Keratinocyte (primary cell): Measurements from ENCODE around the gene GSK3A. TPM values are rescaled to one million over a fixed set of nuclear protein-coding genes. Genes with fewer than 3 reads are reported as not detected.

ENCODE experiments used
- DNase-seq: peaks from one replicate; pipeline ENCODE4 v3.0.0-alpha.2; 2011; ENCODE audit warnings: low read depth, missing footprints, low spot score
- FAIRE-seq: peaks from 2 replicates; lab custom pipeline; 2011; peaks lifted over from hg19 to GRCh38; lab: Jason Lieb, UNC
- H2AFZ ChIP-seq: 2 replicates; pipeline ENCODE4 v1.6.0; 2012; ENCODE audit warnings: low read length, control low read depth, inconsistent platforms; ENCODE audit not compliant: control insufficient read depth
- H3K27ac ChIP-seq: 2 replicates; pipeline ENCODE4 v1.5.1; 2011; ENCODE audit warnings: low read length; ENCODE audit not compliant: control insufficient read depth, insufficient read depth
- H3K27me3 ChIP-seq: 3 replicates; pipeline ENCODE4 v1.6.0; 2011; ENCODE audit warnings: low read length; ENCODE audit not compliant: control insufficient read depth, insufficient read depth; ENCODE audit errors: extremely low read depth
- H3K36me3 ChIP-seq, 2 experiments: 2 replicates in 1 of 2; 3 replicates in 1 of 2; pipeline ENCODE4 v1.5.1; 2011; ENCODE audit warnings: low read length in 2 of 2, mild to moderate bottlenecking in 1 of 2; ENCODE audit not compliant: control insufficient read depth in 2 of 2, insufficient read depth in 2 of 2; ENCODE audit errors: extremely low read depth in 1 of 2
- H3K4me1 ChIP-seq: 3 replicates; pipeline ENCODE4 v1.5.1; 2011; ENCODE audit warnings: low read length; ENCODE audit not compliant: control insufficient read depth, insufficient read depth; ENCODE audit errors: extremely low read depth
- H3K4me2 ChIP-seq: 3 replicates; pipeline ENCODE4 v1.6.0; 2011; ENCODE audit warnings: low read depth, low read length; ENCODE audit not compliant: control insufficient read depth, insufficient read depth; ENCODE audit errors: extremely low read depth
- H3K4me3 ChIP-seq, 3 experiments: fragments of 200-600 bp in 1 of 3; sonication (generic) in 1 of 3; 2 replicates in 2 of 3; 3 replicates in 1 of 3; pipeline ENCODE4 v1.5.1; 2011 to 2016; ENCODE audit warnings: low read length in 3 of 3, mild to moderate bottlenecking in 3 of 3, control low read depth in 2 of 3, inconsistent platforms in 1 of 3, low read depth in 1 of 3, mixed read lengths in 1 of 3, mixed run types in 1 of 3, moderate library complexity in 1 of 3; ENCODE audit not compliant: control insufficient read depth in 2 of 3, insufficient read depth in 2 of 3; ENCODE audit errors: extremely low read depth in 1 of 3
- H3K79me2 ChIP-seq: 2 replicates; pipeline ENCODE4 v1.6.0; 2012; ENCODE audit warnings: low read length; ENCODE audit not compliant: control insufficient read depth, insufficient read depth
- H3K9ac ChIP-seq: 3 replicates; pipeline ENCODE4 v1.6.0; 2011; ENCODE audit warnings: low read length; ENCODE audit not compliant: control insufficient read depth, insufficient read depth; ENCODE audit errors: extremely low read depth
- H3K9me1 ChIP-seq: 3 replicates; pipeline ENCODE4 v1.6.0; 2011; ENCODE audit warnings: low read length; ENCODE audit not compliant: control insufficient read depth, insufficient read depth; ENCODE audit errors: extremely low read depth
- H3K9me3 ChIP-seq: 2 replicates; pipeline ENCODE4 v1.5.1; 2012; ENCODE audit warnings: low read depth, low read length; ENCODE audit not compliant: control insufficient read depth
- H4K20me1 ChIP-seq: 3 replicates; pipeline ENCODE4 v1.6.0; 2011; ENCODE audit warnings: low read length; ENCODE audit not compliant: control insufficient read depth, insufficient read depth; ENCODE audit errors: extremely low read depth
- CTCF ChIP-seq, 3 experiments: IDR thresholded peaks in 1 of 3; conservative IDR thresholded peaks in 1 of 3; optimal IDR thresholded peaks in 1 of 3; 2 replicates in 2 of 3; 3 replicates in 1 of 3; pipeline versions ENCODE3 to v1.5.1; 2011; ENCODE audit warnings: low read length in 3 of 3, mild to moderate bottlenecking in 3 of 3, moderate library complexity in 2 of 3, control low read depth in 1 of 3, inconsistent platforms in 1 of 3; ENCODE audit not compliant: insufficient read depth in 2 of 3; ENCODE audit errors: extremely low read depth in 1 of 3
- EZH2 ChIP-seq: IDR thresholded peaks from one replicate; pipeline ENCODE4 v1.6.1; 2012; ENCODE audit warnings: inconsistent platforms, mild to moderate bottlenecking, low read length, moderate library complexity
- dilution Hi-C: fragments of 300-500 bp; cut with MboI; formaldehyde crosslinking; loops from one replicate; pipeline ENCODE4 v1.7.0; 2020; ENCODE audit warnings: low sequenced_read_pairs; ENCODE audit not compliant: extremely low pct_ligation_motif_present
- polyA plus RNA-seq, 5 experiments: library from polyadenylated mRNA; depleted of rRNA in 3 of 5; stranded (reverse) in 3 of 5; stranded (forward) in 1 of 5; unstranded in 1 of 5; fragments of >200 nt; gene quantifications; 1 replicate in 1 of 5; 2 replicates in 3 of 5; 3 replicates in 1 of 5; pipeline versions ENCODE4 v1.2.1 to v1.2.3, GENCODE V29; 2011 to 2012; ENCODE audit warnings: missing spikeins in 2 of 5, low read depth in 1 of 5, low replicate concordance in 1 of 5

The GSK3A gene
- polyA plus RNA-seq, 1 donor (not counting 4 experiments of a cell fraction or from before 2014, with no cell fraction given), result 36.9 TPM

- Histone ChIP-seq H3K27ac (peak overlapping the region; percentile 72), H3K4me2 (peak overlapping the region; percentile 93), H4K20me1 (no peaks in the 10 kb centered on the region), H3K4me3 (peak overlapping the region in 2 of 3 experiments; percentile 49 to 75), H3K4me1 (peaks cover 66% of the 10 kb centered on the region), H3K36me3 (peaks cover 14 to 31% of the 10 kb centered on the region in 2 experiments), H3K27me3 (no peaks in the 10 kb centered on the region), H3K9me1 (peaks cover 5% of the 10 kb centered on the region), H3K9me3 (no peaks in the 10 kb centered on the region), H3K79me2 (peaks cover 48% of the 10 kb centered on the region), H2AFZ (no peak overlapping the region), H3K9ac (peak overlapping the region; percentile 68)
- DNase-seq, result peak; percentile 87
- TF ChIP-seq CTCF (optimal IDR thresholded peaks at IDR 0.05 in 1 of 3, IDR thresholded peaks at IDR 0.05 in 1 of 3, conservative IDR thresholded peaks at IDR 0.05 in 1 of 3; ENCODE audit: extremely low read depth in 1 of 3, insufficient read depth in 2 of 3, low read length in 3 of 3) (peak in 1 of 3 experiments; percentile 28), EZH2 (no peak)
- peak; percentile 93 for FAIRE-seq
- dilution Hi-C loops, result no loop called here
Measured at GRCh38 chr19:42277821-42278451, 35.5 kb upstream of the GSK3A start.

- peak overlapping the region; percentile 31 for H3K9ac ChIP-seq
- no peaks in the 10 kb centered on the region for H3K9me3 ChIP-seq
- H3K4me3 ChIP-seq, result peak overlapping the region in 1 of 3 experiments; percentile 8
- H3K36me3 ChIP-seq, result peaks cover 19 to 34% of the 10 kb centered on the region in 2 experiments
- TF ChIP-seq EZH2, result no peak
- TF ChIP-seq CTCF (optimal IDR thresholded peaks at IDR 0.05 in 1 of 3, IDR thresholded peaks at IDR 0.05 in 1 of 3, conservative IDR thresholded peaks at IDR 0.05 in 1 of 3; ENCODE audit: extremely low read depth in 1 of 3, insufficient read depth in 2 of 3, low read length in 3 of 3), result no peak
- H3K9me1 ChIP-seq, result peaks cover 5% of the 10 kb centered on the region
- peak; percentile 92 for FAIRE-seq
- no peak overlapping the region for H2AFZ ChIP-seq
- peaks cover 55% of the 10 kb centered on the region for H3K4me1 ChIP-seq
- H3K4me2 ChIP-seq, result no peak overlapping the region
- peak; percentile 82 for DNase-seq
- dilution Hi-C loops, result no loop called here
- peaks cover 60% of the 10 kb centered on the region for H3K79me2 ChIP-seq
- no peaks in the 10 kb centered on the region for H4K20me1 ChIP-seq
- H3K27me3 ChIP-seq, result no peaks in the 10 kb centered on the region
- H3K27ac ChIP-seq, result peak overlapping the region; percentile 72
Measured at GRCh38 chr19:42276821-42277220, 34.4 kb upstream of the GSK3A start.
